ENCODE results near the gene ATP5F1D.

ATP5F1D gene

GRCh38 chr19:1232652-1233072 lies 8.9 kb upstream of the ATP5F1D start:
- DNase-seq (ENCODE audit: low read depth in 2 of 2, low spot score in 1 of 2) = no peak

- no peak for DNase-seq (ENCODE audit: low read depth in 2 of 2, low spot score in 1 of 2)
Measured at GRCh38 chr19:1233115-1233667, 8.4 kb upstream of the ATP5F1D start.

GRCh38 chr19:1234051-1234954 lies 7.2 kb upstream of the ATP5F1D start:
- no peak for DNase-seq (ENCODE audit: low read depth in 2 of 2, low spot score in 1 of 2)

- no peak for DNase-seq (ENCODE audit: low read depth in 2 of 2, low spot score in 1 of 2)
Measured at GRCh38 chr19:1234955-1235380, 6.6 kb upstream of the ATP5F1D start.

- no peak for DNase-seq (ENCODE audit: low read depth in 2 of 2, low spot score in 1 of 2)
Measured at GRCh38 chr19:1235625-1236538, 5.7 kb upstream of the ATP5F1D start.

- no peak for DNase-seq (ENCODE audit: low read depth in 2 of 2, low spot score in 1 of 2)
Measured at GRCh38 chr19:1236576-1236975, 5.0 kb upstream of the ATP5F1D start.

GRCh38 chr19:1237027-1237659 lies 4.4 kb upstream of the ATP5F1D start:
- DNase-seq (ENCODE audit: low read depth in 2 of 2, low spot score in 1 of 2) = no peak

GRCh38 chr19:1237754-1238368 lies 3.7 kb upstream of the ATP5F1D start, which contains the start of gene CBARP:
CBARP (minus strand) TSS chr19:1238005; CDS start chr19:1236100, 1,905 bp downstream.
- no peak for DNase-seq (ENCODE audit: low read depth in 2 of 2, low spot score in 1 of 2)

GRCh38 chr19:1238369-1239303 lies 2.9 kb upstream of the ATP5F1D start:
- DNase-seq (ENCODE audit: low read depth in 2 of 2, low spot score in 1 of 2) = no peak

- DNase-seq (ENCODE audit: low read depth in 2 of 2, low spot score in 1 of 2) = no peak
Measured at GRCh38 chr19:1239420-1239795, 2.1 kb upstream of the ATP5F1D start.

GRCh38 chr19:1239796-1240737 lies 1.5 kb upstream of the ATP5F1D start:
- DNase-seq (ENCODE audit: low read depth in 2 of 2, low spot score in 1 of 2) = peak; percentile 79 to 82

GRCh38 chr19:1240925-1241324 lies 626 bp upstream of the ATP5F1D start:
- DNase-seq (ENCODE audit: low read depth in 2 of 2, low spot score in 1 of 2) = no peak

- DNase-seq (ENCODE audit: low read depth in 2 of 2, low spot score in 1 of 2) = peak; percentile 78
Measured at GRCh38 chr19:1243768-1244692, 2.5 kb downstream of the ATP5F1D start.

- no peak for DNase-seq (ENCODE audit: low read depth in 2 of 2, low spot score in 1 of 2)
Measured at GRCh38 chr19:1244693-1245451, 3.3 kb downstream of the ATP5F1D start.

GRCh38 chr19:1245494-1246264 lies 4.1 kb downstream of the ATP5F1D start:
- no peak for DNase-seq (ENCODE audit: low read depth in 2 of 2, low spot score in 1 of 2)

All from stimulated activated CD8-positive, alpha-beta memory T cell treated with anti-CD3 and anti-CD28 coated beads, Interleukin-4, amount 100 ng/mL, for 1 hour (primary cell).